K562 (cell line): ENCODE results near the gene HSD11B2. TPM values are rescaled to one million over a fixed set of nuclear protein-coding genes. Genes with fewer than 3 reads are reported as not detected.
A peak's percentile ranks its signal among the peaks of the same experiment; 100 is the strongest.

Source experiments
- DNMT1 ChIP-seq: fragments of 450-650 bp; IDR thresholded peaks from 2 replicates; pipeline ENCODE4 v1.6.1; 2016; ENCODE audit warnings: antibody characterized with exemption, mild to moderate bottlenecking
- FOXP1 ChIP-seq: sonication (generic); formaldehyde crosslinking; IDR thresholded peaks from 2 replicates; pipeline ENCODE4 v1.8.0; 2022; ENCODE audit warnings: mild to moderate bottlenecking, missing genetic modification reagents
- HDAC8 ChIP-seq: fragments of 450-650 bp; IDR thresholded peaks from 2 replicates; pipeline ENCODE4 v1.6.1; 2016; ENCODE audit warnings: mild to moderate bottlenecking, missing genetic modification characterization, moderate library complexity, missing compliant biosample characterization
- IRF1 ChIP-seq: sonication (generic); formaldehyde crosslinking; IDR thresholded peaks from 2 replicates; pipeline ENCODE4 v1.8.0; 2022; ENCODE audit warnings: missing genetic modification reagents, mild to moderate bottlenecking, borderline replicate concordance
- LEF1 ChIP-seq: fragments of 450-650 bp; IDR thresholded peaks from 2 replicates; pipeline ENCODE4 v1.6.1; 2016; ENCODE audit warnings: mild to moderate bottlenecking
- MBD1 ChIP-seq: fragments of 250-450 bp; sonication (Bioruptor Pico); IDR thresholded peaks from 2 replicates; pipeline ENCODE4 v1.8.0; 2022; ENCODE audit warnings: inconsistent platforms
- NFE2 ChIP-seq: IDR thresholded peaks from 2 replicates; pipeline ENCODE4 v1.6.1; 2014; ENCODE audit warnings: antibody characterized with exemption, low read depth
- NFRKB ChIP-seq: fragments of 450-650 bp; IDR thresholded peaks from 2 replicates; pipeline ENCODE4 v1.6.1; 2016; ENCODE audit warnings: low read depth
- NR2C1 ChIP-seq, 2 experiments: fragments of 450-650 bp; IDR thresholded peaks; 2 replicates each; pipeline ENCODE4 v1.6.1; 2017; ENCODE audit warnings: mild to moderate bottlenecking in 2 of 2, antibody characterized with exemption in 1 of 2, inconsistent platforms in 1 of 2, missing compliant biosample characterization in 1 of 2, missing genetic modification characterization in 1 of 2
- SMARCE1 ChIP-seq: fragments of 450-650 bp; IDR thresholded peaks from 2 replicates; pipeline ENCODE4 v1.7.1; 2016; ENCODE audit warnings: mild to moderate bottlenecking
- THRAP3 ChIP-seq: fragments of 450-650 bp; IDR thresholded peaks from 2 replicates; pipeline ENCODE4 v1.6.1; 2016; ENCODE audit warnings: mild to moderate bottlenecking, inconsistent platforms, borderline replicate concordance
- ZC3H4 ChIP-seq: sonication (generic); formaldehyde crosslinking; IDR thresholded peaks from 2 replicates; pipeline ENCODE4 v1.9.0; 2021; ENCODE audit warnings: missing genetic modification reagents, borderline replicate concordance
- ZNF589 ChIP-seq: fragments of 200-800 bp; sonication (Bioruptor generic); IDR thresholded peaks from 2 replicates; pipeline ENCODE4 v1.6.1; 2016; ENCODE audit warnings: low read depth, missing genetic modification characterization, missing compliant biosample characterization
- polyA plus RNA-seq, 8 experiments: library from polyadenylated mRNA; depleted of rRNA in 4 of 8; stranded (reverse) in 5 of 8; unstranded in 3 of 8; fragments of >200 nt; fragmentation: Nextera tagmentation in 2 of 8; fragmentation: Illumina TruSeq in 1 of 8; extraction: Ambion mirVana in 2 of 8; extraction: Trizol in 1 of 8; gene quantifications; 2 replicates each; pipeline versions ENCODE4 v1.2.1 to v1.2.3, GENCODE V29; 2011 to 2014; ENCODE audit warnings: inconsistent platforms in 1 of 8, missing spikeins in 1 of 8
- total RNA-seq, 7 experiments: library from RNA; depleted of rRNA in 6 of 7; stranded (reverse); fragments of >200 nt in 6 of 7; fragmentation: Illumina TruSeq in 2 of 7; extraction: Trizol in 2 of 7; gene quantifications; 2 replicates each; pipeline versions ENCODE4 v1.2.1 to v1.2.3, GENCODE V29; 2011 to 2021; ENCODE audit warnings: low replicate concordance in 1 of 7
- TF ChIP-seq, protein P1 (sequence below): sonication (generic); formaldehyde crosslinking; IDR thresholded peaks from 2 replicates; pipeline ENCODE4 v1.8.1; 2023; ENCODE audit warnings: mild to moderate bottlenecking, missing genetic modification reagents, moderate library complexity
- TF ChIP-seq, protein P2 (sequence below), 2 experiments: fragments of 450-650 bp; IDR thresholded peaks; 2 replicates each; pipeline ENCODE4 v1.6.1; 2018; ENCODE audit warnings: mild to moderate bottlenecking in 2 of 2, low read depth in 1 of 2; ENCODE audit not compliant: partially characterized antibody in 2 of 2

Gene HSD11B2
- total and polyA plus RNA-seq, 9 of the 15 experiments (the other 6 are each of a cell fraction or from before 2014, with no cell fraction given), result 0.08 to 2.0 (median 0.79) TPM

DNA sequence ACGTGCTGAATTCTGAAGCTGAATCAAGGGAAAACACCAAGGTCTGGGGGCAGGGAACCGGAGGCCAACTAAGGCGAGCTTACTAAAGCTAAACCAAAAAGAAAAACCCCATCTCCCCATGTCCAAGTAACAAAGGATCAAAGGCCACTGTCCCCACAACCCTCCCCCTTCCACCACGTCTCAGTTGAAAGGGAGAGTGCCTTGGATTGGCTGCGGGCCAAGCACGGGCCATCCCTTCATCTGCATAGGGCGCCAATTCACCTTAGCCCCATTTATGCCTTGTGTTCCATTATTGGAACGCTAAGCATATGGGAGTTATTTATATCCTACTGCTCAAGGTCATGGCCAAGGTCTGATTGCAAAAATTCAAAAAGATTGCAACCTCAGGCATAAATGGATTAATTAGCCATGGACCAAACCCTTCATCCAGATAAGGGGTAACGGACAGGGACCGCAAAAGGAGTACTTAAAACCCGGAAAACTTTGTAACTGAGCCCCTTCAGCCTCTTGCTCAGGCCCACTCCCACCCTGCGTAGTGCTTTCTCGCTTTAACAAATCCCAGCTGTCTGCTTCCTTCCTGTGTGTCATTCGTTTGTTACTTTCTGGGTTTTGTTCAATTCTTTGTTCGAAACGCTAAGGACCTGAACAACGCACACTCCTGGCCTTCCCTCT, 50.8 kb downstream of the HSD11B2 start (continued):
- TF ChIP-seq DNMT1 (0 out of 2 replicates have a peak, but pooled peaks have one; percentile 90), ZC3H4 (peak; percentile 55; the same call in 1 of the 2 replicates), FOXP1 (no peak), ZNF589 (CRISPR knock-in tag) (peak; percentile 43; the same call in 1 of the 2 replicates), HDAC8 (tag) (no peak), MBD1 (CRISPR knock-in tag) (no peak), NR2C1 (IDR thresholded peaks at IDR 0.05) (0 out of 2 replicates have a peak, but pooled peaks have one; percentile 6), NR2C1 (tag; IDR thresholded peaks at IDR 0.05) (no peak), IRF1 (CRISPR knock-in tag) (0 out of 2 replicates have a peak, but pooled peaks have one; percentile 42), LEF1 (peak; percentile 74; the same call in 1 of the 2 replicates), NFRKB (peak; percentile 59; the same call in 1 of the 2 replicates), SMARCE1 (no peak; the same call in 1 of the 2 replicates), NFE2 (no peak), THRAP3 (peak; percentile 78; the same call in 1 of the 2 replicates)
- TF ChIP-seq, protein P1, sequence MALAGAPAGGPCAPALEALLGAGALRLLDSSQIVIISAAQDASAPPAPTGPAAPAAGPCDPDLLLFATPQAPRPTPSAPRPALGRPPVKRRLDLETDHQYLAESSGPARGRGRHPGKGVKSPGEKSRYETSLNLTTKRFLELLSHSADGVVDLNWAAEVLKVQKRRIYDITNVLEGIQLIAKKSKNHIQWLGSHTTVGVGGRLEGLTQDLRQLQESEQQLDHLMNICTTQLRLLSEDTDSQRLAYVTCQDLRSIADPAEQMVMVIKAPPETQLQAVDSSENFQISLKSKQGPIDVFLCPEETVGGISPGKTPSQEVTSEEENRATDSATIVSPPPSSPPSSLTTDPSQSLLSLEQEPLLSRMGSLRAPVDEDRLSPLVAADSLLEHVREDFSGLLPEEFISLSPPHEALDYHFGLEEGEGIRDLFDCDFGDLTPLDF (CRISPR knock-in tag), result no peak
- TF ChIP-seq, protein P2, sequence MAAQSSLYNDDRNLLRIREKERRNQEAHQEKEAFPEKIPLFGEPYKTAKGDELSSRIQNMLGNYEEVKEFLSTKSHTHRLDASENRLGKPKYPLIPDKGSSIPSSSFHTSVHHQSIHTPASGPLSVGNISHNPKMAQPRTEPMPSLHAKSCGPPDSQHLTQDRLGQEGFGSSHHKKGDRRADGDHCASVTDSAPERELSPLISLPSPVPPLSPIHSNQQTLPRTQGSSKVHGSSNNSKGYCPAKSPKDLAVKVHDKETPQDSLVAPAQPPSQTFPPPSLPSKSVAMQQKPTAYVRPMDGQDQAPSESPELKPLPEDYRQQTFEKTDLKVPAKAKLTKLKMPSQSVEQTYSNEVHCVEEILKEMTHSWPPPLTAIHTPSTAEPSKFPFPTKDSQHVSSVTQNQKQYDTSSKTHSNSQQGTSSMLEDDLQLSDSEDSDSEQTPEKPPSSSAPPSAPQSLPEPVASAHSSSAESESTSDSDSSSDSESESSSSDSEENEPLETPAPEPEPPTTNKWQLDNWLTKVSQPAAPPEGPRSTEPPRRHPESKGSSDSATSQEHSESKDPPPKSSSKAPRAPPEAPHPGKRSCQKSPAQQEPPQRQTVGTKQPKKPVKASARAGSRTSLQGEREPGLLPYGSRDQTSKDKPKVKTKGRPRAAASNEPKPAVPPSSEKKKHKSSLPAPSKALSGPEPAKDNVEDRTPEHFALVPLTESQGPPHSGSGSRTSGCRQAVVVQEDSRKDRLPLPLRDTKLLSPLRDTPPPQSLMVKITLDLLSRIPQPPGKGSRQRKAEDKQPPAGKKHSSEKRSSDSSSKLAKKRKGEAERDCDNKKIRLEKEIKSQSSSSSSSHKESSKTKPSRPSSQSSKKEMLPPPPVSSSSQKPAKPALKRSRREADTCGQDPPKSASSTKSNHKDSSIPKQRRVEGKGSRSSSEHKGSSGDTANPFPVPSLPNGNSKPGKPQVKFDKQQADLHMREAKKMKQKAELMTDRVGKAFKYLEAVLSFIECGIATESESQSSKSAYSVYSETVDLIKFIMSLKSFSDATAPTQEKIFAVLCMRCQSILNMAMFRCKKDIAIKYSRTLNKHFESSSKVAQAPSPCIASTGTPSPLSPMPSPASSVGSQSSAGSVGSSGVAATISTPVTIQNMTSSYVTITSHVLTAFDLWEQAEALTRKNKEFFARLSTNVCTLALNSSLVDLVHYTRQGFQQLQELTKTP (IDR thresholded peaks at IDR 0.05; ENCODE audit: low read depth in 1 of 2, partially characterized antibody in 2 of 2), result peak in 1 of 2 experiments; percentile 24
